ENCODE measurements around the gene IFNA17.

IFNA17 gene

DNA sequence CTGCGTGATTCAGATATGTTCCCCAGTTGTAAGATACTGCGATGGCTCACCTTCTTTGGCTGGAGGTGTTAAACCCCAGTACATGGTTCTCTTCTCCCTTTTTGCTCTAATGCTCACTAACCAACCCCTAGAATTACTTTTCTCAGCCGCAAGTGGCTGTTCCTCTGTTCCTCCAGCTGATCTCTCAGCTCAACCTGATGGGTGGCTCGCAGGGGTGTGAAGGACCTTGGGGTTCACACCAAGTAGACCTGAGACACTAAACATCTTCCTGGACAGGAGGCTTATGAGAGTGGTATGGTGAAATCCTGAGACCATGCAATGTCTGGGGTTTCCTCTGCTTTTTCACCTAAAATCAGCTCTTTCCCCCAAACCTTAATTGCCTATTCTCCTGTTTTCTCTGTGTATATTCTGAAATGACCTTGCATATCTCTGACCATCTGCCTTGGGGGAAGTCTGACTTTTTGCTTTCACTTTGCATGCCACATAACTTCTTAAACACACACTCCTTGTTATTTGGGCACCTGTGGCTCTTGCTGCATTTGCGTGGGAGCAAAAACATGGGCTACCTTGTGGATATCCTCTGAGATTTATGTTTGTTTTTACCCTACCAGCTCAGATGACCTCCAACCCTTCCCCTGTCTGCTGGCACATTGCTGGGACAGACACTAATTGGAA is 27.7 kb upstream of the IFNA17 start:
- TF ChIP-seq SUZ12 (IDR thresholded peaks at IDR 0.05) (no peak), BHLHE40 (IDR thresholded peaks at IDR 0.05; ENCODE audit: borderline replicate concordance) (no peak), ZNF384 (IDR thresholded peaks at IDR 0.05) (no peak), SP1 (IDR thresholded peaks at IDR 0.05) (no peak), FOXA1 (IDR thresholded peaks at IDR 0.05) (no peak), FOXM1 (IDR thresholded peaks at IDR 0.05; ENCODE audit: borderline replicate concordance) (no peak), L3MBTL2 (conservative IDR thresholded peaks at IDR 0.05) (no peak), ELF4 (IDR thresholded peaks at IDR 0.05) (no peak), ARNT (IDR thresholded peaks at IDR 0.05) (no peak), TARDBP (IDR thresholded peaks at IDR 0.05) (no peak), CTBP1 (IDR thresholded peaks at IDR 0.05; ENCODE audit: borderline replicate concordance) (no peak), NFRKB (IDR thresholded peaks at IDR 0.05) (no peak), HDGF (IDR thresholded peaks at IDR 0.05; ENCODE audit: borderline replicate concordance) (no peak), LEF1 (IDR thresholded peaks at IDR 0.05; ENCODE audit: borderline replicate concordance) (no peak), FOXK2 (IDR thresholded peaks at IDR 0.05) (no peak), PKNOX1 (IDR thresholded peaks at IDR 0.05) (no peak)
- ChIA-PET POLR2A (no interaction called here), CTCF (no interaction called here)
- no peak for DNase-seq (ENCODE audit: extremely low spot score)

DNA sequence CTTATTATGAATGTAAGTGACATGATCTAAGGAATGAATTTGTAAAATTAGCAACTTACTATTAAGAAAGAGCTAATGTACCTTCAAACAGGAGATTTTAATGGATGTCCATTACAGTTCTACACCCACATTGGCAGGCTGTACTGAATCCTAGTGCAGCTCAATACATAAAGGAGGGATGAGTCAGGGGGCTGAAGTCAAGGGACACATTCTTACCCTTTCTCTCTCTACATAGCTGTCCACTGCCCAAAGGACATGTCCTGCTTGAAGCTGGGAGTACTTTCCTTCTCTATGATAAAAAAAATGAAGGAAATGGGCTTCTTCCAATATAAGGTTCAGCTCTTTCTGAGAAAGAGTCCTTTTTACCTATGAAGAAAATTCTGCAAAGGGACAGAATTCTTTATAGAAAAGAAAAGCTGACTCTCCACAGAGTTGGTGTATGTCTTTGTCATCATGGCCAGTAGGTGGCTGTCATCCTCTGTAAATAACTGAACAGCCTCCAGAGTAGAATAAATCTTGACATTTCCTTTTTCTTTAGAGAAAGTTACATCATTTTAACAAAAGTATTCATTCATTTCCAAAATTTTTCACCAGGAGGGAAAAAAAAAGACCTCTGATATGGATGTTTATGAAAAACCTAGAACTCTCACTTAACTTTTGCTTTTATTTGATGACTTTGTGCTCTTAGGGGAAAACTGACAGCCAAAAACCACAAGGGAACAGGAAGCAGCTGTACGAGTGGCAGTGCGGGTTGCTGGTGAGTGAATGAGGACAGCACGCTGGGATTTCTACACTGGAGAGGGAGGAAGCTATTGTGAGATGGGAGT is 24.9 kb upstream of the IFNA17 start:
- peak; percentile 50 for DNase-seq (ENCODE audit: extremely low spot score)
- ChIA-PET CTCF (interaction anchor here (0.5 to 1.6 kb wide), 14 partner anchors 12 to 538 kb away, joined by 3 to 6 read pairs (median 3); partner anchors contain the start of gene IFNA14), POLR2A (interaction anchor here (0.6 kb wide), 1 partner anchor 531 kb away, joined by 3 read pairs; no protein-coding TSS in a partner anchor)
- TF ChIP-seq PKNOX1 (IDR thresholded peaks at IDR 0.05), result peak; percentile 48; the same call in 1 of the 2 replicates
- no peak for TF ChIP-seq BHLHE40 (IDR thresholded peaks at IDR 0.05; ENCODE audit: borderline replicate concordance)
- no peak for TF ChIP-seq HDGF (IDR thresholded peaks at IDR 0.05; ENCODE audit: borderline replicate concordance)

DNA sequence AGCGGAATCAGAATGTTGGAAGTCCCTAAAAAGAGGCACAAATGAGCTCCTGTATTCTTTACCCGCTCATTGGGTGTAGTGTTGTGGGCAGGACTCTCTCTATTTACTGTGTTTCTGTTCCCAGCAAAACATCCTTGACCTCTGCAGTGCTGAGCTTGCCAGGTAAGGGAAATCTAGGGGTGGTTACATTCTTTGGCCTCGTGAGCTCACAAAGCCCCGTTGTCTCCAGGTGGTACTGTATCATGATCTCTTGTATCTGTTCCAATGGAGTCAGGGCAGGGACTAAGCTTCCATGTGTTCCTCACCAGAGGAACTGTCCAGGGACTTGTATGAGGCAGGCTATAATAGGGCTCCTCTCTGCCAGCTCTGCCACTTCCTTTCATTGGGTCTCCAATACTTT is 23.6 kb upstream of the IFNA17 start:
- POLR2A ChIA-PET, result no interaction called here
- no peak for TF ChIP-seq NFRKB (IDR thresholded peaks at IDR 0.05)
- TF ChIP-seq FOXM1 (IDR thresholded peaks at IDR 0.05; ENCODE audit: borderline replicate concordance), result no peak
- TF ChIP-seq ZNF384 (IDR thresholded peaks at IDR 0.05), result no peak
- TF ChIP-seq SUZ12 (IDR thresholded peaks at IDR 0.05), result no peak
- no peak for TF ChIP-seq ARNT (IDR thresholded peaks at IDR 0.05)
- TF ChIP-seq ELF4 (IDR thresholded peaks at IDR 0.05), result no peak
- no peak for TF ChIP-seq FOXK2 (IDR thresholded peaks at IDR 0.05)
- no peak for TF ChIP-seq LEF1 (IDR thresholded peaks at IDR 0.05; ENCODE audit: borderline replicate concordance)
- TF ChIP-seq SP1 (IDR thresholded peaks at IDR 0.05), result no peak
- TF ChIP-seq TARDBP (IDR thresholded peaks at IDR 0.05), result no peak
- no peak for TF ChIP-seq CTBP1 (IDR thresholded peaks at IDR 0.05; ENCODE audit: borderline replicate concordance)
- no peak for TF ChIP-seq FOXA1 (IDR thresholded peaks at IDR 0.05)
- TF ChIP-seq HDGF (IDR thresholded peaks at IDR 0.05; ENCODE audit: borderline replicate concordance), result no peak
- no peak for TF ChIP-seq PKNOX1 (IDR thresholded peaks at IDR 0.05)
- TF ChIP-seq BHLHE40 (IDR thresholded peaks at IDR 0.05; ENCODE audit: borderline replicate concordance), result no peak
- TF ChIP-seq L3MBTL2 (conservative IDR thresholded peaks at IDR 0.05), result no peak

DNA sequence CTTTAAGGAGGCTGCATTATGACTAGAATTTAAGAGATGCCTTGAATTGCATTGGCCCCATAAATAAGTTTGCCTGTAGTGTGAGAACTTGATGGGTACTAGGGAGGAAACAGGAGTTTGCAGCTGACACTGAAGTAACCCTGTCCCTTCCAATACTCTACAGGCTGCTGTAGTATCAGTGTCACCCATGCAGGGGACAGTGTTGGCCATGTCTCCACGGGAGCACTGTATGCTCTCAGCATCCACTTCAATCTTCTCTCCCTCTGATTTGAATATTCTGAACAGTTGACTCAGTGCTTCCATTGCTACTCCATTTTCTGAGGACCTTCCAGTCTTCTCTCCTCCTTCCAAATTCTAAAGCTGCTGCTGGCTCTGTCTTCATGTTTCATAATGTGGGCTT is 23.2 kb upstream of the IFNA17 start:
- ChIA-PET POLR2A (no interaction called here), CTCF (no interaction called here)
- DNase-seq (ENCODE audit: extremely low spot score), result no peak
- no peak for TF ChIP-seq FOXM1 (IDR thresholded peaks at IDR 0.05; ENCODE audit: borderline replicate concordance)
- no peak for TF ChIP-seq LEF1 (IDR thresholded peaks at IDR 0.05; ENCODE audit: borderline replicate concordance)
- TF ChIP-seq SP1 (IDR thresholded peaks at IDR 0.05), result no peak

More for the DNA sequence above, 23.6 kb upstream of the IFNA17 start:
- CTCF ChIA-PET, result interaction anchor here (1.4 kb wide), 1 partner anchor 12 kb away, joined by 3 read pairs; the partner anchor contains the start of gene IFNA14
- DNase-seq (ENCODE audit: extremely low spot score), result no peak

DNA sequence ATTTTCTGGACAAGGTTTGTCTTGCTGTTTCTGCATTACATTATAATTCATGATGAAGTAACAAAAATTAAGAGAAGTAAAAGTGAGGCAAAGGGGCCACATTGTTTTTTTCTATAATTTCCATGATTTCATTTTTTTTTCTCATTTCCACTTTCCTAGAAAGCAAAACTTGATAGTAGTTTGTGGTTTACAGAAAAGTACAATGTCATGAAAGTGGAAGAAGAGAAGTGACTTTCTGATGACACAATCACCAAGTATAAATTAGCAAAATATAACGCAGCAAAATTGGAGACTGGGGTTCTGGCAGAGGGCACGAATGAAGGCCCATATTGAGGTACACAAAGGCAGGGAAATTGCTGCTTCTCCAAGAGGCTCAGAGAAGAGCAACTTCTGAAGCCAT is 16.8 kb upstream of the IFNA17 start:
- TF ChIP-seq SUZ12 (IDR thresholded peaks at IDR 0.05) (no peak), PKNOX1 (IDR thresholded peaks at IDR 0.05) (no peak), LEF1 (IDR thresholded peaks at IDR 0.05; ENCODE audit: borderline replicate concordance) (no peak), NFRKB (IDR thresholded peaks at IDR 0.05) (no peak), TARDBP (IDR thresholded peaks at IDR 0.05) (no peak)
- DNase-seq (ENCODE audit: extremely low spot score), result no peak
- POLR2A ChIA-PET, result no interaction called here
- CTCF ChIA-PET, result interaction anchor here (1.4 kb wide), 1 partner anchor 9 kb away, joined by 3 read pairs; no protein-coding TSS in a partner anchor

All from HEK293T (cell line).